GM18517 (cell line): ENCODE results near the gene ARHGEF17.
"Not testable (repeated sequence)": the region's sequence is repeated elsewhere in the genome, so short reads cannot be mapped to it uniquely, and the experiment has no call there.

Experiments
- ATAC-seq: cut with Tn5 transposase; IDR thresholded peaks from one replicate; pipeline ENCODE4 v1.9.1; 2021; ENCODE audit warnings: mild to moderate bottlenecking, moderate library complexity; ENCODE audit not compliant: unreplicated experiment

The ARHGEF17 gene

GRCh38 chr11:73308003-73308960 lies at the start of gene ARHGEF17:
ARHGEF17 (plus strand) TSS chr11:73308276; CDS start chr11:73308639, 363 bp downstream.
- peak; percentile 39 for ATAC-seq

GRCh38 chr11:73259406-73260126 lies 48.5 kb upstream of the ARHGEF17 start:
- ATAC-seq = no peak

GRCh38 chr11:73260127-73260457 lies 48.0 kb upstream of the ARHGEF17 start:
- no peak for ATAC-seq

GRCh38 chr11:73262851-73263495 lies 45.1 kb upstream of the ARHGEF17 start:
- ATAC-seq = no peak

- no peak for ATAC-seq
These were observed 44.4 kb upstream of the ARHGEF17 start for GRCh38 chr11:73263640-73264039.

- no peak for ATAC-seq
These were observed 42.7 kb upstream of the ARHGEF17 start for GRCh38 chr11:73265278-73265810.

GRCh38 chr11:73265853-73266645 lies 42.0 kb upstream of the ARHGEF17 start:
- no peak for ATAC-seq

- ATAC-seq = no peak
These were observed 41.4 kb upstream of the ARHGEF17 start for GRCh38 chr11:73266646-73267020.

GRCh38 chr11:73267122-73267846 lies 40.8 kb upstream of the ARHGEF17 start:
- ATAC-seq = no peak

- no peak for ATAC-seq
These were observed 40.1 kb upstream of the ARHGEF17 start for GRCh38 chr11:73267906-73268540.

- ATAC-seq = no peak
These were observed 39.3 kb upstream of the ARHGEF17 start for GRCh38 chr11:73268671-73269271.

- no peak for ATAC-seq
These were observed 38.5 kb upstream of the ARHGEF17 start for GRCh38 chr11:73269459-73270015.

GRCh38 chr11:73270016-73270854 lies 37.8 kb upstream of the ARHGEF17 start:
- ATAC-seq = no peak

- ATAC-seq = no peak
These were observed 37.1 kb upstream of the ARHGEF17 start for GRCh38 chr11:73270855-73271477.

- ATAC-seq = not testable (repeated sequence)
These were observed 36.6 kb upstream of the ARHGEF17 start for GRCh38 chr11:73271478-73271865.

- ATAC-seq = no peak
These were observed 36.0 kb upstream of the ARHGEF17 start, which contains the start of gene P2RY6 for GRCh38 chr11:73271936-73272679. P2RY6 (plus strand) TSS chr11:73272338; CDS start chr11:73296519, 24,181 bp downstream.

- no peak for ATAC-seq
These were observed 35.4 kb upstream of the ARHGEF17 start for GRCh38 chr11:73272680-73273038.
